GM10266 (cell line): ENCODE results near the gene TMEM42.

Experiments used
- DNase-seq: peaks from one replicate; pipeline ENCODE4 v3.0.0; 2012; ENCODE audit errors: extremely low spot score
- TF ChIP-seq, protein P1 (sequence below): IDR thresholded peaks from 2 replicates; pipeline ENCODE4 v1.5.1; 2012; ENCODE audit warnings: mild to moderate bottlenecking, low read depth; ENCODE audit not compliant: control insufficient read depth, insufficient read depth; ENCODE audit errors: missing control alignments

Gene TMEM42

DNA sequence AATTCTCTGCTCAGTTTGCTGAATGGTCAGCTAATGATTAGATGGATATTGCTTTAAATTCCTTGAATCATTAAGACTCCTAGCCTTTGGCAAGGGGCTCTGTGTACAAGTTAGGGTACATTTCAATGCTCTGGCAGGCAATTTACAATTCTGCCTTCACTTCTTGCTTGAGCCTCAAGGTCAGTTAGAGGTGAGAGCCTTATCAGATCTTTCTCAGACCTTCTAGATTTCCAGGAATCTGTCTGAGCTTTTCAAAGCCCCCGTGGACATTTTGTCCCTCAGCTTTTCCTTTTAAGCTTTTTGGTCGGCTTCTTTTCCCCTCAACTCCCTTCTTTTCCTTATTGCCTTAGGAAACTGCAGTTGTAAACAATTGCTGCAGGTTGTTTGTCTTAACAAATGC, 47.4 kb downstream of the TMEM42 start:
- DNase-seq: no peak
- TF ChIP-seq, protein P1, sequence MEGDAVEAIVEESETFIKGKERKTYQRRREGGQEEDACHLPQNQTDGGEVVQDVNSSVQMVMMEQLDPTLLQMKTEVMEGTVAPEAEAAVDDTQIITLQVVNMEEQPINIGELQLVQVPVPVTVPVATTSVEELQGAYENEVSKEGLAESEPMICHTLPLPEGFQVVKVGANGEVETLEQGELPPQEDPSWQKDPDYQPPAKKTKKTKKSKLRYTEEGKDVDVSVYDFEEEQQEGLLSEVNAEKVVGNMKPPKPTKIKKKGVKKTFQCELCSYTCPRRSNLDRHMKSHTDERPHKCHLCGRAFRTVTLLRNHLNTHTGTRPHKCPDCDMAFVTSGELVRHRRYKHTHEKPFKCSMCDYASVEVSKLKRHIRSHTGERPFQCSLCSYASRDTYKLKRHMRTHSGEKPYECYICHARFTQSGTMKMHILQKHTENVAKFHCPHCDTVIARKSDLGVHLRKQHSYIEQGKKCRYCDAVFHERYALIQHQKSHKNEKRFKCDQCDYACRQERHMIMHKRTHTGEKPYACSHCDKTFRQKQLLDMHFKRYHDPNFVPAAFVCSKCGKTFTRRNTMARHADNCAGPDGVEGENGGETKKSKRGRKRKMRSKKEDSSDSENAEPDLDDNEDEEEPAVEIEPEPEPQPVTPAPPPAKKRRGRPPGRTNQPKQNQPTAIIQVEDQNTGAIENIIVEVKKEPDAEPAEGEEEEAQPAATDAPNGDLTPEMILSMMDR: no peak

DNA sequence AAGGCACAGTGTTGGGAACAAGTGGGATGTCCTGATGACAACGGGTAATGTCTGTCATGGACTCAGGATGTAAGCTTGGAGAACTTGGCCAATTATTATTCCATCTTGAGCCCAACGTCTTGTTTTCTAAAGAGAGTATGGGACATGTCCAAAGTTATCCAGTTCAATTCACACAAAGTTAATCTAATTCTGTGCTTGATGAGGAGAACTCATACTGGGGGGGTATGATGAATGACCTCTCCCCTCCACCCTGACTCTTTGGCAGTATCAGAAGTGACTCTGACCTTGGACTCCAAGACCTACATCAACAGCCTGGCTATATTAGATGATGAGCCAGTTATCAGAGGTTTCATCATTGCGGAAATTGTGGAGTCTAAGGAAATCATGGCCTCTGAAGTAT, 49.0 kb downstream of the TMEM42 start:
- DNase-seq: no peak
- TF ChIP-seq, protein P1: no peak

DNA sequence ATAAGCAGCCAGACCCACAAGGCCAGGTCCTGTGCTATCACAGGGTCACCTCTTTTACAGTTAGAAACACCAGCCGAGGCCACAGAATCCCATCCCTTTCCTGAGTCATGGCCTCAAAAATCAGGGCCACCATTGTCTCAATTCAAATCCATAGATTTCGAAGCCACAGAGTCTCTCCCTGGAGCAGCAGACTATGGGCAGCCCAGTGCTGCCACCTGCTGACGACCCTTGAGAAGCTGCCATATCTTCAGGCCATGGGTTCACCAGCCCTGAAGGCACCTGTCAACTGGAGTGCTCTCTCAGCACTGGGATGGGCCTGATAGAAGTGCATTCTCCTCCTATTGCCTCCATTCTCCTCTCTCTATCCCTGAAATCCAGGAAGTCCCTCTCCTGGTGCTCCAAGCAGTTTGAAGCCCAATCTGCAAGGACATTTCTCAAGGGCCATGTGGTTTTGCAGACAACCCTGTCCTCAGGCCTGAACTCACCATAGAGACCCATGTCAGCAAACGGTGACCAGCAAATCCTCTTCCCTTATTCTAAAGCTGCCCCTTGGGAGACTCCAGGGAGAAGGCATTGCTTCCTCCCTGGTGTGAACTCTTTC, 52.3 kb downstream of the TMEM42 start:
- TF ChIP-seq, protein P1: peak; percentile 80
- DNase-seq: peak; percentile 71

DNA sequence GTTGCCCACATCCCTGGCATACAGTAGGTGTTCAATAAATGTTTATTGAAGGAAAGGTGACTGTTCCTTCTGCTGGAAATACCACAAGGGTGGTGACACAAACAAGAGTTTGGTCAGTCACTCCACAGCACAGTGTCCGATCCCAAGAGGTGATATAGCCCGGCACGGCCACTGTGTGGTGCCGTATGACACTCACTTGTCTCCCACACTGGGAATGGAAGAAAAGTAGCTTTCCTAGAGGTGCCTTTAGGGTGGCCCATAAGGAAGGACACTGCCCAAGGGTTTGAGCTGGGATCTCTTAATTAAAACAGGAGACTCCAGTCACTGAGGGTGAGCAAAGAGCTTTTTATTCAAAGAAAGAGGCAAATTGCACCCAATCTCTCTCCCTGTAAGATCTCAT, 53.2 kb downstream of the TMEM42 start:
- no peak for DNase-seq
- TF ChIP-seq, protein P1: no peak
